Liver (tissue), 9 donors: Measurements from ENCODE around the gene RFTN2. TPM values are rescaled to one million over a fixed set of nuclear protein-coding genes. Genes with fewer than 3 reads are reported as not detected.
"Not testable (repeated sequence)": the region's sequence is repeated elsewhere in the genome, so short reads cannot be mapped to it uniquely, and the experiment has no call there.

Source experiments
- DNase-seq: peaks from one replicate; pipeline ENCODE4 v3.0.0-alpha.2; 2017; ENCODE audit warnings: low spot score
- H3K27ac ChIP-seq, 2 donors: one replicate each; pipeline ENCODE4 v1.7.0; 2013; ENCODE audit warnings: inconsistent platforms in 2 of 2, low read length in 2 of 2, control low read depth in 1 of 2, low read depth in 1 of 2, mild to moderate bottlenecking in 1 of 2
- H3K27me3 ChIP-seq, 4 donors: one replicate each; pipeline versions ENCODE4 v1.6.1 to v1.7.0; 2013; ENCODE audit warnings: low read length in 3 of 4, inconsistent platforms in 1 of 4, mild to moderate bottlenecking in 1 of 4, moderate library complexity in 1 of 4; ENCODE audit not compliant: control insufficient read depth in 4 of 4, insufficient read depth in 4 of 4
- H3K36me3 ChIP-seq, 4 donors: one replicate each; pipeline versions ENCODE4 v1.6.1 to v1.7.0; 2013; ENCODE audit warnings: low read length in 3 of 4, mild to moderate bottlenecking in 3 of 4, low read depth in 1 of 4, moderate library complexity in 1 of 4; ENCODE audit not compliant: control insufficient read depth in 4 of 4, insufficient read depth in 3 of 4
- H3K4me1 ChIP-seq, 4 donors: one replicate each; pipeline versions ENCODE4 v1.6.1 to v1.7.0; 2013; ENCODE audit warnings: low read length in 3 of 4, mild to moderate bottlenecking in 3 of 4, moderate library complexity in 1 of 4; ENCODE audit not compliant: control insufficient read depth in 4 of 4, insufficient read depth in 4 of 4
- H3K4me3 ChIP-seq, 3 donors: one replicate each; pipeline versions ENCODE4 v1.6.1 to v1.7.0; 2013; ENCODE audit warnings: low read length in 3 of 3, control low read depth in 1 of 3, low read depth in 1 of 3, mild to moderate bottlenecking in 1 of 3
- H3K9ac ChIP-seq, 2 donors: one replicate each; pipeline ENCODE4 v1.7.0; 2013; ENCODE audit warnings: low read length in 2 of 2, mild to moderate bottlenecking in 2 of 2, moderate library complexity in 2 of 2, control low read depth in 1 of 2, low read depth in 1 of 2
- H3K9me3 ChIP-seq, 4 donors: one replicate each; pipeline versions ENCODE4 v1.6.1 to v1.7.0; 2013; ENCODE audit warnings: low read length in 3 of 4; ENCODE audit not compliant: control insufficient read depth in 4 of 4
- ATF3 ChIP-seq: IDR thresholded peaks from 2 replicates; pipeline ENCODE4 v1.6.1; 2016; ENCODE audit warnings: antibody characterized with exemption
- FOXA2 ChIP-seq: IDR thresholded peaks from 2 replicates; pipeline ENCODE4 v1.6.1; 2016; ENCODE audit warnings: antibody characterized with exemption
- GABPA ChIP-seq, 2 donors: IDR thresholded peaks in 1 of 2; conservative IDR thresholded peaks in 1 of 2; 2 replicates each; pipeline ENCODE4 v1.6.1; 2016; ENCODE audit warnings: antibody characterized with exemption in 2 of 2, mild to moderate bottlenecking in 1 of 2, moderate library complexity in 1 of 2
- HNF4G ChIP-seq: IDR thresholded peaks from 2 replicates; pipeline ENCODE4 v1.6.1; 2016; ENCODE audit warnings: antibody characterized with exemption
- JUND ChIP-seq, 2 donors: IDR thresholded peaks; 2 replicates each; pipeline ENCODE4 v1.6.1; 2016; ENCODE audit warnings: antibody characterized with exemption in 2 of 2
- SP1 ChIP-seq: IDR thresholded peaks from 2 replicates; pipeline ENCODE4 v1.6.1; 2018; ENCODE audit warnings: antibody characterized with exemption, mild to moderate bottlenecking
- YY1 ChIP-seq: IDR thresholded peaks from 2 replicates; pipeline ENCODE4 v1.6.1; 2016; ENCODE audit warnings: antibody characterized with exemption, mild to moderate bottlenecking
- WGBS: extraction: QIAGEN DNeasy Blood & Tissue Kit; methylation state at CpG from one replicate; pipeline ENCODE4 v1.1.7; 2013; 5-methylcytosine and 5-hydroxymethylcytosine counted together
- polyA plus RNA-seq, 2 donors: library from polyadenylated mRNA; stranded (reverse) in 1 of 2; unstranded in 1 of 2; fragments of 200-250 nt in 1 of 2; fragments of >200 nt in 1 of 2; fragmentation: Nextera tagmentation in 1 of 2; extraction: Ambion mirVana in 1 of 2; gene quantifications; one replicate each; pipeline versions ENCODE4 v1.2.1 to v1.2.3, GENCODE V29; 2013 to 2015
- total RNA-seq, 2 donors: library from RNA; depleted of rRNA; stranded (reverse); fragments of >200 nt; gene quantifications; one replicate each; pipeline ENCODE4 v1.2.3, GENCODE V29; 2014
- TF ChIP-seq, protein P1 (sequence below): IDR thresholded peaks from 2 replicates; pipeline ENCODE4 v1.6.1; 2016; ENCODE audit warnings: antibody characterized with exemption
- TF ChIP-seq, protein P2 (sequence below): IDR thresholded peaks from 2 replicates; pipeline ENCODE4 v1.6.1; 2016; ENCODE audit warnings: antibody characterized with exemption, mild to moderate bottlenecking
- TF ChIP-seq, protein P3 (sequence below): fragments of 150-350 bp; IDR thresholded peaks from 2 replicates; pipeline ENCODE4 v1.5.1; 2017; ENCODE audit warnings: improper control_type of control experiment, low read depth, low read length; ENCODE audit not compliant: missing input control
- donor health status: healthy.
- donor health status: healthy.
- donor health status: healthy.
- donor health status: healthy.
- donor health status: healthy.

RFTN2 gene
- total and polyA plus RNA-seq, 4 donors: 0.40 to 4.2 (median 1.2) TPM

DNA sequence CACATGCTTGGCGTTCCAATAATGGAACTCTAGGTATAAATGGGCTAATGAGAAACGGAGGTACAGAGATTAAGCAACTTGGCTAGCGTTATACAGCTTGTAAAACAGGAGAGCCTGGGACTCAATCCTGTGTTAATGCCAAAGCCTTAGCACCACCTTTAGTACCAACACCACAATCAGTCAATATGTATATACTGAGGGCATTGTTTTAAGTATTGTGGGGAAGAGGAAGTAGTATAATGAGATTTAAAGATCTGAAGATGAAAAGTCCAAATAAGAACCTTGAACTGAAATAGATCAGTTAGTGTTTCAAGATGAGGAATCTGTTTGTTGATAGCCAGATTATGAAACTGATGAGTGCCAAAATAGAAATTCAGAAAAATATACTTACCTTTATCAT, 37.9 kb upstream of the RFTN2 start (continued):
- TF ChIP-seq, protein P1, sequence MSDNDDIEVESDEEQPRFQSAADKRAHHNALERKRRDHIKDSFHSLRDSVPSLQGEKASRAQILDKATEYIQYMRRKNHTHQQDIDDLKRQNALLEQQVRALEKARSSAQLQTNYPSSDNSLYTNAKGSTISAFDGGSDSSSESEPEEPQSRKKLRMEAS: no peak
- TF ChIP-seq FOXA2: no peak
- no peak for TF ChIP-seq GABPA (IDR thresholded peaks at IDR 0.05 in 1 of 2, conservative IDR thresholded peaks at IDR 0.05 in 1 of 2)

- peaks cover 0 to 3% (median 1%) of the 10 kb centered on the region in 4 donors for H3K36me3 ChIP-seq
- H3K27me3 ChIP-seq: no peaks in the 10 kb centered on the region
- H3K27ac ChIP-seq: no peak overlapping the region
- no peaks in the 10 kb centered on the region for H3K9me3 ChIP-seq
- DNase-seq: no peak
- H3K4me3 ChIP-seq: no peak overlapping the region
- H3K4me1 ChIP-seq: peaks cover 2 to 23% (median 22%) of the 10 kb centered on the region in 4 donors
- no peak overlapping the region for H3K9ac ChIP-seq
- TF ChIP-seq ATF3 (no peak), GABPA (IDR thresholded peaks at IDR 0.05 in 1 of 2, conservative IDR thresholded peaks at IDR 0.05 in 1 of 2) (no peak), HNF4G (no peak)
Observed at GRCh38 chr2:197711578-197711977, 36.2 kb upstream of the RFTN2 start.

DNA sequence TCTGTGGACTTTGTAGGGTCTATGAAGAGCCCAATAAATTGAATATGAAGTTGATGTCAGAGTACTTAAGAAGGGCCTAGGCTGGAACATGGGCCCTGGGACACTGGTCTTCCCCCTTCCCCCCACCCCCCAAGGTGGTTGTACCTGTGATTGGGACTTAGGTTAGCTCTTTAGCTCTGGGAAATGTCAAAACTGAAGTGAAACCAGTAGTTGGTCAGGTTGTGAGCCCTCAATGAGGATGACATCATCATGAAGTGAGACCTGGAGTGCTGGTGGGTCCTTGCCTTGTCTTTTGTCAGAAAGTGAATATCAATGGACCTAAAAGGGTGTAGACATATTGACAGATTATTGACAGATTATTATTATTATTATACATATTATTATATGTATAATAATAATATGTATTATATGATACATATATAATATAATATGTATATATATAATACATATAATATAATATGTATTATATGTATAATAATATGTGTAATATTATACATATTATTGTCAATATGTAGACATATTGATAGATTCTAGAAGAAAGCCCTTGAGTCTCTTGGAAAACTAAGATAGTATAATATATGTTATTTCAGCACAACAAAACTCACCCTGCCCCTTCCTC, 35.1 kb upstream of the RFTN2 start:
- Histone ChIP-seq H3K4me1 (peaks cover 2 to 33% (median 29%) of the 10 kb centered on the region in 4 donors), H3K27ac (no peak overlapping the region), H3K27me3 (no peaks in the 10 kb centered on the region), H3K36me3 (peaks cover 0 to 2% (median 0%) of the 10 kb centered on the region in 4 donors), H3K9ac (no peak overlapping the region), H3K9me3 (no peaks in the 10 kb centered on the region), H3K4me3 (no peak overlapping the region)
- TF ChIP-seq SP1 (no peak), YY1 (no peak), HNF4G (no peak), JUND (IDR thresholded peaks at IDR 0.05) (no peak)
- TF ChIP-seq, protein P2, sequence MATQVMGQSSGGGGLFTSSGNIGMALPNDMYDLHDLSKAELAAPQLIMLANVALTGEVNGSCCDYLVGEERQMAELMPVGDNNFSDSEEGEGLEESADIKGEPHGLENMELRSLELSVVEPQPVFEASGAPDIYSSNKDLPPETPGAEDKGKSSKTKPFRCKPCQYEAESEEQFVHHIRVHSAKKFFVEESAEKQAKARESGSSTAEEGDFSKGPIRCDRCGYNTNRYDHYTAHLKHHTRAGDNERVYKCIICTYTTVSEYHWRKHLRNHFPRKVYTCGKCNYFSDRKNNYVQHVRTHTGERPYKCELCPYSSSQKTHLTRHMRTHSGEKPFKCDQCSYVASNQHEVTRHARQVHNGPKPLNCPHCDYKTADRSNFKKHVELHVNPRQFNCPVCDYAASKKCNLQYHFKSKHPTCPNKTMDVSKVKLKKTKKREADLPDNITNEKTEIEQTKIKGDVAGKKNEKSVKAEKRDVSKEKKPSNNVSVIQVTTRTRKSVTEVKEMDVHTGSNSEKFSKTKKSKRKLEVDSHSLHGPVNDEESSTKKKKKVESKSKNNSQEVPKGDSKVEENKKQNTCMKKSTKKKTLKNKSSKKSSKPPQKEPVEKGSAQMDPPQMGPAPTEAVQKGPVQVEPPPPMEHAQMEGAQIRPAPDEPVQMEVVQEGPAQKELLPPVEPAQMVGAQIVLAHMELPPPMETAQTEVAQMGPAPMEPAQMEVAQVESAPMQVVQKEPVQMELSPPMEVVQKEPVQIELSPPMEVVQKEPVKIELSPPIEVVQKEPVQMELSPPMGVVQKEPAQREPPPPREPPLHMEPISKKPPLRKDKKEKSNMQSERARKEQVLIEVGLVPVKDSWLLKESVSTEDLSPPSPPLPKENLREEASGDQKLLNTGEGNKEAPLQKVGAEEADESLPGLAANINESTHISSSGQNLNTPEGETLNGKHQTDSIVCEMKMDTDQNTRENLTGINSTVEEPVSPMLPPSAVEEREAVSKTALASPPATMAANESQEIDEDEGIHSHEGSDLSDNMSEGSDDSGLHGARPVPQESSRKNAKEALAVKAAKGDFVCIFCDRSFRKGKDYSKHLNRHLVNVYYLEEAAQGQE: no peak
- TF ChIP-seq, protein P1: no peak
- TF ChIP-seq, protein P3, sequence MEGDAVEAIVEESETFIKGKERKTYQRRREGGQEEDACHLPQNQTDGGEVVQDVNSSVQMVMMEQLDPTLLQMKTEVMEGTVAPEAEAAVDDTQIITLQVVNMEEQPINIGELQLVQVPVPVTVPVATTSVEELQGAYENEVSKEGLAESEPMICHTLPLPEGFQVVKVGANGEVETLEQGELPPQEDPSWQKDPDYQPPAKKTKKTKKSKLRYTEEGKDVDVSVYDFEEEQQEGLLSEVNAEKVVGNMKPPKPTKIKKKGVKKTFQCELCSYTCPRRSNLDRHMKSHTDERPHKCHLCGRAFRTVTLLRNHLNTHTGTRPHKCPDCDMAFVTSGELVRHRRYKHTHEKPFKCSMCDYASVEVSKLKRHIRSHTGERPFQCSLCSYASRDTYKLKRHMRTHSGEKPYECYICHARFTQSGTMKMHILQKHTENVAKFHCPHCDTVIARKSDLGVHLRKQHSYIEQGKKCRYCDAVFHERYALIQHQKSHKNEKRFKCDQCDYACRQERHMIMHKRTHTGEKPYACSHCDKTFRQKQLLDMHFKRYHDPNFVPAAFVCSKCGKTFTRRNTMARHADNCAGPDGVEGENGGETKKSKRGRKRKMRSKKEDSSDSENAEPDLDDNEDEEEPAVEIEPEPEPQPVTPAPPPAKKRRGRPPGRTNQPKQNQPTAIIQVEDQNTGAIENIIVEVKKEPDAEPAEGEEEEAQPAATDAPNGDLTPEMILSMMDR: no peak
- no peak for DNase-seq

DNA sequence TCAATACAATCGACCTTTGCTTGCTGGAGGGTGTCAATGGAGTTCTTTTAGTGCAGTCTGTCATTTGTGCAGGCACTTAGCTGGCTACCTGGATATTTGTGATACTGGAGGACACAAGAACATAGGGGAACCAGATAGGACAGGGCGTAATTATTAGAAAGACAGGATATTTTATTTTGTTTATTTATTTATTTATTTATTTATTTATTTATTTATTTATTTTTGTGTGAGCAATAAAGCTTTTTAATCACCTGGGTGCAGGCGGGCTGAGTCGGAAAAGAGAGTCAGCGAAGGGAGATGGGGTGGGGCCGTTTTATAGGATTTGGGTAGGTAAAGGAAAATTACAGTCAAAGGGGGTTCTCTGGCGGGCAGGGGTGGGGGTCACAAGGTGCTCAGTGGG, 33.8 kb upstream of the RFTN2 start:
- not testable (repeated sequence) for H3K4me3 ChIP-seq, H3K36me3 ChIP-seq, H3K9me3 ChIP-seq, H3K27ac ChIP-seq, H3K27me3 ChIP-seq, DNase-seq, H3K9ac ChIP-seq
- H3K4me1 ChIP-seq: peaks cover 2 to 34% (median 29%) of the 10 kb centered on the region in 4 donors
- WGBS: 91% methylated on average over 7 of the region's 7 CpGs
